Vagina (tissue), 2 donors: ENCODE data around the gene TP73.

ENCODE experiments used
- POLR2AphosphoS5 ChIP-seq, 2 donors: sonication (generic); formaldehyde crosslinking; IDR thresholded peaks; one replicate each; pipeline ENCODE4 v1.9.0; 2017; ENCODE audit warnings: antibody characterized with exemption in 2 of 2, mild to moderate bottlenecking in 2 of 2, low read depth in 1 of 2; ENCODE audit not compliant: insufficient read depth in 1 of 2
- TF ChIP-seq, protein P1 (sequence below), 3 experiments: fragments of 450-650 bp in 2 of 3; fragments of 200-600 bp in 1 of 3; sonication (generic) in 1 of 3; IDR thresholded peaks; one replicate each; pipeline ENCODE4 v1.5.1; 2017 to 2019; ENCODE audit warnings: antibody characterized with exemption in 3 of 3, mild to moderate bottlenecking in 2 of 3, moderate library complexity in 2 of 3

DNA sequence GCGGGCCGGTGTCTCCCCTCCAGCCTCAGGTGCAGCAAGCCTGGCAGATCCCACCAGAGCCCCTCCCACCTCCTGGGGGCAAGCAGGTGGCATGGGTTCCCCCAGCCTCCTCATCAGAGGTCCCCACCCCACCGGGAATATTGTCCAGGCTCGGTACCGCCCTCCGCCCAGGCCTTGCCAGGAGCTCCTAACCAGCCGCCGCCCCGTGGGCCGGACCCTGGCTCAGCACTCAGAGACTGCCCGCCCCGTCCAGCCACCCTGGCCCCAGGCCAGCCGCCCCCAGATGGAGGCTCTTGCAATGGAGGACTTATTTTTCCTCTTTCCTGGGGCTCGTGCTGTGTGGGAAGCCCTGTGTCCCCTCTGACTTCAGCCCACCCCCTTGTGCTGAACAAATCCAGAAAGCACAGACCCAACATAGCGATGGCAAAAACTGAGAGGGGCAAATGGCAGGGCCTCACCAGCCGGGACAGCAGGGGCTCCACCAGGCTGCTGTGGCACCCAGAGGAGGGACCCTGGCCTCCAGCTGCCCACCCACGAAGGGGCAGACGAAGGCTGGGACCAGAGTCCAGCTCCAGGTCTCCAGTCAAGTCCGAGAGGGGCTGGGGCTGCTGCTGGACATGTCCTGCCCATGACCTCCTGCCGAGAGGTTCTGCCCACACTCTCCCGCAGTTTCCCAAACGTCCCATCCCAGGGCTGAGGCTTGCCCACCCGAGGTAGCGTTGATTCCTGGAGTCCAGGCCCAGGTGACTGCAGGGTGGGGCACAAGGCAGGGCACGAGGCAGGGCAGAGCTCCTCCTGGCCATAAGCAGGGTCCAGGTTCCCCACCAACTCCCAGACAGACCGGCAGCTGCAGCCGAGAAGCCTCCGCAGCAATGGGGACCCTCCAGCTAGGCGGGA lies 48.5 kb upstream of the TP73 start:
- TF ChIP-seq, protein P1, sequence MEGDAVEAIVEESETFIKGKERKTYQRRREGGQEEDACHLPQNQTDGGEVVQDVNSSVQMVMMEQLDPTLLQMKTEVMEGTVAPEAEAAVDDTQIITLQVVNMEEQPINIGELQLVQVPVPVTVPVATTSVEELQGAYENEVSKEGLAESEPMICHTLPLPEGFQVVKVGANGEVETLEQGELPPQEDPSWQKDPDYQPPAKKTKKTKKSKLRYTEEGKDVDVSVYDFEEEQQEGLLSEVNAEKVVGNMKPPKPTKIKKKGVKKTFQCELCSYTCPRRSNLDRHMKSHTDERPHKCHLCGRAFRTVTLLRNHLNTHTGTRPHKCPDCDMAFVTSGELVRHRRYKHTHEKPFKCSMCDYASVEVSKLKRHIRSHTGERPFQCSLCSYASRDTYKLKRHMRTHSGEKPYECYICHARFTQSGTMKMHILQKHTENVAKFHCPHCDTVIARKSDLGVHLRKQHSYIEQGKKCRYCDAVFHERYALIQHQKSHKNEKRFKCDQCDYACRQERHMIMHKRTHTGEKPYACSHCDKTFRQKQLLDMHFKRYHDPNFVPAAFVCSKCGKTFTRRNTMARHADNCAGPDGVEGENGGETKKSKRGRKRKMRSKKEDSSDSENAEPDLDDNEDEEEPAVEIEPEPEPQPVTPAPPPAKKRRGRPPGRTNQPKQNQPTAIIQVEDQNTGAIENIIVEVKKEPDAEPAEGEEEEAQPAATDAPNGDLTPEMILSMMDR (IDR thresholded peaks at IDR 0.05), result no peak
- TF ChIP-seq POLR2AphosphoS5 (IDR thresholded peaks at IDR 0.05; ENCODE audit: insufficient read depth in 1 of 2, low read depth in 1 of 2), result no peak
